ENCODE measurements around the gene EYS. TPM values are rescaled to one million over a fixed set of nuclear protein-coding genes. Genes with fewer than 3 reads are reported as not detected.
"Not testable (repeated sequence)": the region's sequence is repeated elsewhere in the genome, so short reads cannot be mapped to it uniquely, and the experiment has no call there.

Gene EYS
- total RNA-seq, 1 experiment from 2014 or later = not detected

DNA sequence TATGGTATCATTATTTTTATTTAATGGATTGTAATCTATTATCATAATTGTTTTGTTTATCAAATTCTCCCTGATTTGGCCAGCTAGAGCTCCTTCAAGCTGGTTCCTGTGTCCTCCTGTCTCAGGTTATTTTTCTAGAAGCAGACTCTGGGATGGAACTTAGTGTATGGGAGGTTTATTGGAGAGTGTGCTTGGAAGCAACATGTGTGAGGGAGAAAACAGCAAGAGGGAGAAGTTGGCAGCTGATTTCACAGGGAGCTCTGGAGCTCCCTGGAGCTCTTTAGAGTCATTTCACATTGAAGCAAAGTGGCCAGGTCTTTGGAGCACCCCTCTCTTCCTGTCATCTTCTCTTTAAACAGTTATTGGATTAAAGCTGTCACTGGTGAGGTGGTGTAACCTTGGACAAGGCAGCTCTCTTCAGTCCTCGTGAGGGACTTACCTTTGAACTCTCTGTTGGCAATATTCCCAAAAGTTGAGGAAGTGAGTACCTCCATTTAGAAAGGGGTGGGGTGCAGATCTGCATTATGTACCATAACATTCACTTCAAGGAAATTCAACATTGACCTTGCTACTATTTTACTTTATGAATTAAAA lies 1967.8 kb downstream of the EYS start:
- Histone ChIP-seq H3K4me1 (replicated peaks) (no peaks in the 10 kb centered on the region), H3K27me3 (replicated peaks) (no peaks in the 10 kb centered on the region), H3K9me3 (replicated peaks) (no peaks in the 10 kb centered on the region), H3K4me3 (no peak overlapping the region), H3K36me3 (no peaks in the 10 kb centered on the region), H3K27ac (no peak overlapping the region)
- DNase-seq (ENCODE audit: low read depth in 1 of 2, low spot score in 2 of 2) = no peak

DNA sequence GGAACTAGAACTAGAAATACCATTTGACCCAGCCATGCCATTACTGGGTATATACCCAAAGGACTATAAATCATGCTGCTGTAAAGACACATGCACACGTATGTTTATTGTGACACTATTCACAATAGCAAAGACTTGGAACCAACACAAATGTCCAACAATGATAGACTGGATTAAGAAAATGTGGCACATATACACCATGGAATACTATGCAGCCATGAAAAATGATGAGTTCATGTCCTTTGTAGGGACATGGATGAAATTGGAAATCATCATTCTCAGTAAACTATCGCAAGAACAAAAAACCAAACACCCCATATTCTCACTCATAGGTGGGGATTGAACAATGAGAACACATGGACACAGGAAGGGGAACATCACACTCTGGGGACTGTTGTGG lies 1968.8 kb downstream of the EYS start:
- not testable (repeated sequence) for DNase-seq (ENCODE audit: low read depth in 1 of 2, low spot score in 2 of 2); H3K4me3 ChIP-seq; H3K4me1 ChIP-seq (replicated peaks); H3K27ac ChIP-seq; H3K9me3 ChIP-seq (replicated peaks); H3K27me3 ChIP-seq (replicated peaks); H3K36me3 ChIP-seq

DNA sequence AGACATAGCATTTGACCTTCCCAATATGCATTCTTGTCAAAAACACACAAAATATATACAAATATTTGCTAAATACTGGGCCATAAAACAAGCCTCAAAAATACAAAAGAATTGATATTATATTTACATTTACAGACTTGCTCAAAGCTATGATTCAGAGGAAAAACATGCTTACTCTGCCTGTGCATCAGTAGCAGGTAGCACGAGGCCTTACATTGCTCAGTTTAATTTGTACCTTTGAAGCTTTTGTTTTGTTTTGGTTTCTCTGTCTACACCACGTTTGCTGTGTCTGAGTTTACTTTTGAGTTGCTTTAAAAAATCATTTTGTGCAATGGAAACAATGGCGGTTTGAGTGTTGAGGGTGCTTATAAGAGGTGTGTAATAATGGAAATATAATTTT lies 1972.1 kb downstream of the EYS start:
- H3K9me3 ChIP-seq (replicated peaks) = no peaks in the 10 kb centered on the region
- no peaks in the 10 kb centered on the region for H3K27me3 ChIP-seq (replicated peaks)

DNA sequence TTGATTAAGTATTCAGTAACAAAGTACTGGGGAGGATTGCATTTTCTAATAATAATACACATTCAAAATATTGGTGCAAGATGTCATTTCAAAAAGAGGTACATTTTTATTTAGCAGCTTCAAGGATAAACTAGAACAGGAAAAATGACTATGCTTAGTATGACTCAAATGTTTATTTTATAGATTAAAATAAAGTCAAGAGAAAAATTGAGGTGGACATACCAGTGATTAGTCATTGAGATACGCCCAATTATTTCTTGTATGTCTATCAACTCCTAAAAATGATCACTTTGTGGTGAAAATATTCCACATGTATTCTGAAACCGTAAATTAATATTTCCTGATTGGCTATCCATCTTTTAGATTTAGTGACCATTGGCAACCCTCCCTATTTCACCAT lies 1974.7 kb downstream of the EYS start:
- DNase-seq (ENCODE audit: low read depth in 1 of 2, low spot score in 2 of 2) = no peak
- no peaks in the 10 kb centered on the region for H3K36me3 ChIP-seq
- H3K9me3 ChIP-seq (replicated peaks) = no peaks in the 10 kb centered on the region
- no peaks in the 10 kb centered on the region for H3K27me3 ChIP-seq (replicated peaks)
- H3K27ac ChIP-seq = no peak overlapping the region
- H3K4me3 ChIP-seq = no peak overlapping the region
- no peaks in the 10 kb centered on the region; the same call in 1 of the 2 replicates for H3K4me1 ChIP-seq (replicated peaks)

More for the DNA sequence above, 1972.1 kb downstream of the EYS start:
- Histone ChIP-seq H3K4me1 (replicated peaks) (no peaks in the 10 kb centered on the region; the same call in 1 of the 2 replicates), H3K36me3 (no peaks in the 10 kb centered on the region), H3K27ac (no peak overlapping the region), H3K4me3 (no peak overlapping the region)
- no peak for DNase-seq (ENCODE audit: low read depth in 1 of 2, low spot score in 2 of 2)

DNA sequence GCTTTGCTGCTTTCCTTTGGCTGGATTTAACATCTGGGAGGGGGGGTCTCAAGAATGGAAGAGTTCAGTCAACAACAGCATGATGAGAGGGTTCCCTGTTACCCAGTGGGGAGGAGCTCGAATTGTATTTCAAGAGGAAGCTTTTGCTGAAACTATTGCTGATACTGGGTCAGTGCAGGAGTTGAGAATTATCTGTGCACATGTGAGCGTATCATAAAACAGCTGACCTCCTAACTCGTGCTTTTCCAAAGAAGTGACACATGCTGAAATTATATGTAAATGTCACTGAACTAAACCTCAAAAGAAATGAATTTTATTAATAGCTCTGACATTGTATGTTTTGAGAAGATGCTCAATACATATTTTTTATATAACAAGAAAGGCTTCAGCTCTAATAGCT lies 1975.1 kb downstream of the EYS start:
- Histone ChIP-seq H3K36me3 (no peaks in the 10 kb centered on the region), H3K27ac (no peak overlapping the region), H3K27me3 (replicated peaks) (no peaks in the 10 kb centered on the region), H3K9me3 (replicated peaks) (no peaks in the 10 kb centered on the region), H3K4me3 (no peak overlapping the region), H3K4me1 (replicated peaks) (no peaks in the 10 kb centered on the region; the same call in 1 of the 2 replicates)
- DNase-seq (ENCODE audit: low read depth in 1 of 2, low spot score in 2 of 2) = no peak

DNA sequence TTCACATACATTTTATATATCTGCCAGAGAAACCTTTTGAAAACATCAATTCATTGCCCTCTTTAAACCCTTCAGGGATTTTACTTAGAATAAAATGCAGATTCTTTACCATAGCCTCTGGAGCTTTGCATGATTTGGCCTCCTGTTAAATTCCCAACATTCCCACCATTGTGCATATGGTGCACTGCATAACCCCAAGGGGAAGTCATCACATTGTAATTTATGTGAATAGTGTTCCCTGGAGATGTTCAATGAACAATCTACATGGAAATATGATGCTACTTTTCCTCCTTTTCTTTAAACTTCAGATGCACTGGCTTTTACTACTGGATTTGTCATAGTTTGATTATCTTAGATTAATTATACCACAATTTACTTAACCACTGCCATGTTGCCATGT lies 1976.7 kb downstream of the EYS start:
- Histone ChIP-seq H3K27me3 (replicated peaks) (no peaks in the 10 kb centered on the region), H3K36me3 (no peaks in the 10 kb centered on the region), H3K4me1 (replicated peaks) (no peaks in the 10 kb centered on the region; the same call in 1 of the 2 replicates), H3K4me3 (no peak overlapping the region), H3K27ac (no peak overlapping the region), H3K9me3 (replicated peaks) (no peaks in the 10 kb centered on the region)
- DNase-seq (ENCODE audit: low read depth in 1 of 2, low spot score in 2 of 2) = no peak

DNA sequence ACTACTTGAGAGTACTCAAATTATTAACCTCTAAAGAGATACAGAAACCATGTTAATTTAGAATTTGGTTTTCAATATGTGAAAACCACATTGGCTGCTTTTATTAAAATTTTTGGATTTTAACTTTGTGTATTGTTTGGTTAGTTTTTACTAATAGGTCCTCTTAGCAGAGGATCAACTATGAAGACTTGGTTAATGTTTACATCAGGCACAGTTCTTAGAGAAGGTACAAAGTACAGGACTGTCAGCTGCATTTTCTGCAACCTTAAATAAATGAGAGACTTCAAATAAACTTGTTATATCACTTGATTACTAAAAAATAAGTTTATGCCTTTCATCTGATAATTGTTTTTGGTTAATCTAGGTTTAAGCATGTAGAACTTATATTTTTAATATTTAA lies 1982.3 kb downstream of the EYS start:
- no peak overlapping the region for H3K4me3 ChIP-seq
- no peaks in the 10 kb centered on the region; the same call in 1 of the 2 replicates for H3K9me3 ChIP-seq (replicated peaks)
- no peaks in the 10 kb centered on the region for H3K4me1 ChIP-seq (replicated peaks)
- H3K27ac ChIP-seq = no peak overlapping the region
- no peaks in the 10 kb centered on the region for H3K27me3 ChIP-seq (replicated peaks)
- no peaks in the 10 kb centered on the region for H3K36me3 ChIP-seq
- DNase-seq (ENCODE audit: low read depth in 1 of 2, low spot score in 2 of 2) = no peak

DNA sequence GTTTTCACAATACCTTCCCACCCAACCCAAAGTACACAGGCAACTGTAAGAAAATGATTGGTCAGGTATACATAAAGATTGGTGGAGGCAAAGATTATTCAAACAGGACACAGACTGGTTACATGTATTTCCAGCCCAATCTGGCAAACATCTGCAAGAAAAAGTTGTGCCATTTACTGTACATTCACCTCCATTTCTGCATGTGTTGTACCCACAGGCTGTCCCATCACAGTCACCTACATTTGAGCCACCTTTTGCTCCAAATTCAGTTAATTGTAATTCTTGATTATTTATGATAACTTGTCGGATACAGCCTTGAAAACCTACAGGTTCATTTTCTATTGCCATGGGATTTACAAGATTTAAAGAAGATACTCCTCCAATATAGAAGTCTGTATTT lies 1985.8 kb downstream of the EYS start:
- Histone ChIP-seq H3K36me3 (no peaks in the 10 kb centered on the region), H3K27me3 (replicated peaks) (no peaks in the 10 kb centered on the region), H3K9me3 (replicated peaks) (no peaks in the 10 kb centered on the region; the same call in 1 of the 2 replicates), H3K4me1 (replicated peaks) (no peaks in the 10 kb centered on the region), H3K4me3 (no peak overlapping the region), H3K27ac (no peak overlapping the region)
- no peak for DNase-seq (ENCODE audit: low read depth in 1 of 2, low spot score in 2 of 2)

DNA sequence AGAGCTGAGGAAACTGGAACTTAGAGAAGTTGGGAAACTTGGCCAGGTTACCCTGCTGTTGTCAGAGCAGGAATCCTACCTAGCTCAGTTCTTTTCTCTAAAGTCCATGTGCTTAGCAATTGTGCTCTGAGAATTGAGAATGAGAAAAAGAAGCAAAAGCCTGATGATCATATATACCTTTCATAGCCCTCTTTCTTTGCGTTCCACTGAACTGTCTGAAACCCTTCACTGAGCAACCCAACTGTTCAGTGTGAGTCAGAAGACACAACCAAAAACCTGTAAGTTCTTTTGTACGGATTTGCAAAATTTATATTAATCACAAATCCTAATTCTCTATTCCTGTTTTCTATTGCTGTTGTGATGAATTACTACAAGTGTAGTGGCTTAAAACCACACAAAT lies 1990.9 kb downstream of the EYS start:
- Histone ChIP-seq H3K9me3 (replicated peaks) (no peaks in the 10 kb centered on the region; the same call in 1 of the 2 replicates), H3K27ac (no peak overlapping the region), H3K4me1 (replicated peaks) (no peaks in the 10 kb centered on the region), H3K27me3 (replicated peaks) (no peaks in the 10 kb centered on the region), H3K4me3 (no peak overlapping the region), H3K36me3 (peaks cover 24% of the 10 kb centered on the region)
- DNase-seq (ENCODE audit: low read depth in 1 of 2, low spot score in 2 of 2) = no peak

DNA sequence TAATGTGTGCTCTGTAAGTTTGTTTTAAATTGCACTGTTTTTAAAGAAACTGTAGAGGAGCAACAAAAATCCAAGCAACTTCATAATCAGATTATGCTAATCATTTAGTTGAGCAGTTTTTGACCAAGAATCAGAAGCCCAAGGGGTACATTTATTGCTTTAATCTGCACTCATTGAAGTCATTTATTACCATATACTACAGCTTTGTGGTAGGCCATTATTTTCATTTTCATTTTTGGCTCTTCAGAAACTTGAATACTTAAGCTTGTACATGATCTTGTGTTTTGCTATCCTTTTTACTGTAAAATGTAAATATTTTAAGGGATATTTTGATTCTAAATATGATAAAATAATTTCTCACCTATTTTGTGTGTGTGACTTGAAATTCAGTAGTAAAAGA lies 1992.9 kb downstream of the EYS start:
- no peaks in the 10 kb centered on the region for H3K4me1 ChIP-seq (replicated peaks)
- no peaks in the 10 kb centered on the region for H3K9me3 ChIP-seq (replicated peaks)
- H3K27me3 ChIP-seq (replicated peaks) = no peaks in the 10 kb centered on the region
- H3K36me3 ChIP-seq = peaks cover 45% of the 10 kb centered on the region
- no peak overlapping the region for H3K4me3 ChIP-seq
- H3K27ac ChIP-seq = no peak overlapping the region
- DNase-seq (ENCODE audit: low read depth in 1 of 2, low spot score in 2 of 2) = no peak

DNA sequence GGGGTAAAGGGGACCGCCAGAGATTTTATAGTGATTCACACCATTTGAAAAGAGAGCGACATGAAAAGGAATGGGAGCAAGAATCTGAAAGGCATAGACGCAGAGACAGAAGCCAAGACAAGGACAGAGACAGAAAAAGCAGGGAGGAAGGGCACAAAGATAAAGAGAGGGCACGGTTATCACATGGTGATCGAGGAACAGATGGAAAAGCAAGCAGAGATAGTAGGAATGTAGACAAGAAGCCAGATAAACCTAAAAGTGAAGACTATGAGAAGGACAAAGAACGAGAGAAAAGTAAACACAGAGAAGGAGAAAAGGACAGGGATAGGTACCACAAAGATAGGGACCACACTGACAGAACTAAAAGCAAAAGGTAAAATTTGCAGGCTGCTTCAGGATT lies 1993.7 kb downstream of the EYS start:
- Histone ChIP-seq H3K4me1 (replicated peaks) (no peaks in the 10 kb centered on the region), H3K4me3 (no peak overlapping the region), H3K9me3 (replicated peaks) (no peaks in the 10 kb centered on the region), H3K27ac (no peak overlapping the region), H3K36me3 (peaks cover 46% of the 10 kb centered on the region), H3K27me3 (replicated peaks) (no peaks in the 10 kb centered on the region)
- DNase-seq (ENCODE audit: low read depth in 1 of 2, low spot score in 2 of 2) = no peak

DNA sequence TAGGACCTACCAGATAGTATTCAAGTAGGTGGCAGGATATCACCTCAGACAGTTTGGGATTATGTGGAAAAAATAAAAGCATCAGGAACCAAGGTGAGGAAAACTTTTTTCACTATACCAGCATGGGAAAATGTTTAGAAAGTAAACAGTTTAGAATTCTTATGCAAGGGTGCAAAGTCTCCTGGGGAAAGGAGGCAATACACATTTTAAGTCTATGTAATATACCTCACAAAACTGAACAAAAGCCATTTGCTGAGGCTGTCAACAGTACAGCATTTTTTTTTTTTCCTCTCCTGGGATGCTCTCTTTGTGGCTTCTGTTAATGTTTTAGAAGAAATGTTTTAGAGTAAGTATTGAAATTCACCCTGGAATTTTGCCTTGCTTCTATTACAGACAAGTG lies 1997.9 kb downstream of the EYS start:
- Histone ChIP-seq H3K36me3 (peaks cover 63% of the 10 kb centered on the region), H3K27me3 (replicated peaks) (no peaks in the 10 kb centered on the region), H3K9me3 (replicated peaks) (no peaks in the 10 kb centered on the region), H3K4me3 (no peak overlapping the region), H3K27ac (no peak overlapping the region), H3K4me1 (replicated peaks) (no peaks in the 10 kb centered on the region)
- no peak for DNase-seq (ENCODE audit: low read depth in 1 of 2, low spot score in 2 of 2)

DNA sequence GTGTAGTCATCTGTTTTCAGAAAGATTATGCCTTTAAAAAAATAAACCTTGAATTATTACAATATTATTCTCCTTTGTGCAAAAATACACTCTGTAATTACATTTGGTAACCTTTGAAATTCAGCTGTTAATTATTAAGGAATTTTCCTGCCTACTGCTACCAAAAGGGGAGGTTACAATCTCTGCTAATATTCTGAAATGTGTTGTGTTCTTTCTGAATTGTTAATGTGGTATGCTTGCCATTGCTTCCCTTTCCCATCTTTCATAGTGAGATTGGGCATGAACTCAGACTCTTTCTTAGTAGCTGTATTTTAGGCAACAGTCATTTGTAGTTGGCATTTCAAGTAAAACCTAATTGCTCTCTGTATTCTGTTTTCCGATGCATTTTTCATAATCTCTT lies 1998.4 kb downstream of the EYS start:
- peaks cover 68% of the 10 kb centered on the region for H3K36me3 ChIP-seq
- no peaks in the 10 kb centered on the region for H3K9me3 ChIP-seq (replicated peaks)

DNA sequence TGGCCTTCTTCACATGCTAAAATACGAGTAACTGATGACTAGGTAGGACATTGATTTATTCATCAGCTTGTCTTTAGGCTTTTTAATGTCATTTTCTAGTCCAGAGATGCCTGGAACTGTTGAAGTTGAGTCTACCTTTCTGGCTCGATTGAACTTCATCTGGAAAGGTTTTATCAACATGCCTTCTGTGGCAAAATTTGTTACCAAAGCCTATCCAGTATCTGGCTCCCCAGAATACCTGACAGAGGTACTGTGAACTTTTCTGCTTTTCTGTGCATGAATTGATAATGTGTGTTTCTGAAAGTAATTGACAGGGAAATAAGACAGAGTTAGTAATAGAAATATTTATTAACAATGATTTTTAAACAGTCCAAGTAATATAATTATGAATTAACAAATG lies 2000.4 kb downstream of the EYS start:
- no peaks in the 10 kb centered on the region for H3K9me3 ChIP-seq (replicated peaks)
- no peaks in the 10 kb centered on the region for H3K27me3 ChIP-seq (replicated peaks)
- no peak overlapping the region for H3K27ac ChIP-seq
- no peaks in the 10 kb centered on the region for H3K4me1 ChIP-seq (replicated peaks)
- no peak overlapping the region for H3K4me3 ChIP-seq
- H3K36me3 ChIP-seq = peaks cover 55% of the 10 kb centered on the region
- DNase-seq (ENCODE audit: low read depth in 1 of 2, low spot score in 2 of 2) = no peak

More for the DNA sequence above, 1998.4 kb downstream of the EYS start:
- no peak for DNase-seq (ENCODE audit: low read depth in 1 of 2, low spot score in 2 of 2)
- no peaks in the 10 kb centered on the region for H3K4me1 ChIP-seq (replicated peaks)
- H3K27me3 ChIP-seq (replicated peaks) = no peaks in the 10 kb centered on the region
- H3K27ac ChIP-seq = no peak overlapping the region
- H3K4me3 ChIP-seq = no peak overlapping the region

DNA sequence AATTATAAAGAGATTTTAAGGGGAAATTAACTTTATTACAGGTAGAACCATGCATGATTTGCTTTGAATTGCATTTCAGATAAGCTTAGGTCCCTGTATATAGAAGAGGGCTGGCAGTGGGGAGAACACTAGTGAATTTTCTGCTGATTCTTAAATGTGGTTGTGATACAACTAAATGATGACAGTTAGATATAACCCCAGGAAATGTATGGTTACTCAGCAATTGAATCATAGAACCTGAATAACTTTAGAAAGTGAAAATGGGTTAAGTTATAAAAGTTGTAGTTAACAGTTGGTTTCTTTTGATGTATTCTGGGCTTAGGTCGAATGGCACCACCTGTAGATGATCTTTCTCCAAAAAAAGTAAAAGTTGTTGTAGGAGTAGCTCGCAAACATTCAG lies 2001.3 kb downstream of the EYS start:
- no peak overlapping the region for H3K4me3 ChIP-seq
- H3K4me1 ChIP-seq (replicated peaks) = no peaks in the 10 kb centered on the region
- no peaks in the 10 kb centered on the region for H3K9me3 ChIP-seq (replicated peaks)
- H3K27ac ChIP-seq = no peak overlapping the region
- no peak for DNase-seq (ENCODE audit: low read depth in 1 of 2, low spot score in 2 of 2)
- peaks cover 53% of the 10 kb centered on the region for H3K36me3 ChIP-seq
- no peaks in the 10 kb centered on the region for H3K27me3 ChIP-seq (replicated peaks)

All from SJSA1 (cell line).